GM23338 (cell line): ENCODE results near the gene TSPAN5. TPM values are rescaled to one million over a fixed set of nuclear protein-coding genes. Genes with fewer than 3 reads are reported as not detected.

ENCODE experiments used
- ATAC-seq: fragments of 200-7000 bp; cut with Tn5 transposase; 3 replicates; pipeline ENCODE4 v1.9.1; 2020
- DNase-seq: peaks from one replicate; pipeline ENCODE4 v3.0.0-alpha.2; 2015; ENCODE audit warnings: low spot score
- H2AFZ ChIP-seq: fragments of 200-600 bp; sonication (generic); 2 replicates; pipeline ENCODE4 v1.8.0; 2016; ENCODE audit warnings: antibody characterized with exemption, mild to moderate bottlenecking, moderate library complexity
- H3F3A ChIP-seq: fragments of 200-600 bp; sonication (generic); replicated peaks from 2 replicates; pipeline ENCODE4 v1.8.0; 2017; ENCODE audit warnings: antibody characterized with exemption, mixed run types, low read depth
- H3K27ac ChIP-seq: fragments of 200-600 bp; sonication (generic); 2 replicates; pipeline ENCODE4 v1.6.1; 2016; ENCODE audit warnings: low read depth
- H3K27me3 ChIP-seq: fragments of 200-600 bp; sonication (generic); 2 replicates; pipeline ENCODE4 v1.8.0; 2016; ENCODE audit warnings: mild to moderate bottlenecking, mixed run types, moderate library complexity; ENCODE audit not compliant: insufficient read depth
- H3K36me3 ChIP-seq: fragments of 200-600 bp; sonication (generic); 2 replicates; pipeline ENCODE4 v1.8.0; 2016; ENCODE audit warnings: mild to moderate bottlenecking; ENCODE audit not compliant: insufficient read depth
- H3K4me1 ChIP-seq: fragments of 200-600 bp; sonication (generic); 2 replicates; pipeline ENCODE4 v1.8.0; 2016; ENCODE audit warnings: mild to moderate bottlenecking, moderate library complexity; ENCODE audit not compliant: insufficient read depth
- H3K4me2 ChIP-seq: fragments of 200-600 bp; sonication (generic); 2 replicates; pipeline ENCODE4 v1.7.1; 2017; ENCODE audit warnings: mixed run types
- H3K4me3 ChIP-seq: fragments of 200-600 bp; sonication (generic); 2 replicates; pipeline ENCODE4 v1.6.1; 2016; ENCODE audit warnings: mixed run types
- H3K79me2 ChIP-seq: fragments of 200-600 bp; sonication (generic); replicated peaks from 2 replicates; pipeline ENCODE4 v1.8.0; 2017; ENCODE audit warnings: mild to moderate bottlenecking; ENCODE audit not compliant: insufficient read depth
- H3K9me2 ChIP-seq: fragments of 200-600 bp; sonication (generic); 2 replicates; pipeline ENCODE4 v1.8.0; 2017; ENCODE audit not compliant: insufficient read depth
- H4K20me1 ChIP-seq: fragments of 200-600 bp; sonication (generic); replicated peaks from 2 replicates; pipeline ENCODE4 v1.8.0; 2017; ENCODE audit warnings: mild to moderate bottlenecking; ENCODE audit not compliant: insufficient read depth
- H3K27ac Mint-ChIP-seq: 2 replicates; pipeline ENCODE4 v1.8.0; 2020; ENCODE audit warnings: inconsistent platforms, mild to moderate bottlenecking, moderate library complexity, mixed read lengths
- H3K27me3 Mint-ChIP-seq: 3 replicates; pipeline ENCODE4 v1.8.0; 2022; ENCODE audit warnings: low read depth, mild to moderate bottlenecking, moderate library complexity, mixed read lengths, inconsistent platforms; ENCODE audit not compliant: insufficient read depth, poor library complexity
- H3K36me3 Mint-ChIP-seq: 3 replicates; pipeline ENCODE4 v1.8.0; 2021; ENCODE audit warnings: low read depth, mild to moderate bottlenecking, inconsistent platforms, moderate library complexity, mixed read lengths
- H3K4me1 Mint-ChIP-seq: 3 replicates; pipeline ENCODE4 v1.8.0; 2020; ENCODE audit warnings: mild to moderate bottlenecking, inconsistent platforms, mixed read lengths
- H3K4me3 Mint-ChIP-seq: 3 replicates; pipeline ENCODE4 v1.8.0; 2021; ENCODE audit warnings: moderate library complexity, mild to moderate bottlenecking, inconsistent platforms, mixed read lengths
- H3K9me3 Mint-ChIP-seq: 3 replicates; pipeline ENCODE4 v1.8.0; 2020; ENCODE audit warnings: moderate library complexity, mild to moderate bottlenecking, inconsistent platforms, mixed read lengths
- CREB1 ChIP-seq: fragments of 250-450 bp; sonication (Bioruptor Pico); IDR thresholded peaks from 2 replicates; pipeline ENCODE4 v1.5.0; 2020; ENCODE audit warnings: low read depth, mild to moderate bottlenecking, moderate library complexity
- CTCF ChIP-seq, 2 experiments: fragments of 200-600 bp in 1 of 2; sonication (generic) in 1 of 2; conservative IDR thresholded peaks; 2 replicates each; pipeline versions ENCODE4 v1.5.1 to v1.6.1; 2016 to 2017; ENCODE audit warnings: antibody characterized with exemption in 2 of 2, low read depth in 2 of 2, mild to moderate bottlenecking in 2 of 2, moderate library complexity in 1 of 2
- EZH2 ChIP-seq: fragments of 200-600 bp; sonication (generic); IDR thresholded peaks from one replicate; pipeline ENCODE4 v1.8.0; 2017; ENCODE audit warnings: antibody characterized with exemption, mild to moderate bottlenecking, low read depth; ENCODE audit not compliant: unreplicated experiment
- EZH2phosphoT487 ChIP-seq: fragments of 200-600 bp; sonication (generic); IDR thresholded peaks from one replicate; pipeline ENCODE4 v1.8.1; 2018; ENCODE audit warnings: antibody characterized with exemption; ENCODE audit not compliant: unreplicated experiment
- JUNB ChIP-seq: IDR thresholded peaks from one replicate; pipeline ENCODE4 v1.6.1; 2016; ENCODE audit warnings: antibody characterized with exemption; ENCODE audit not compliant: unreplicated experiment
- NANOG ChIP-seq: IDR thresholded peaks from 2 replicates; pipeline ENCODE4 v1.6.1; 2016; ENCODE audit warnings: antibody characterized with exemption, borderline replicate concordance
- REST ChIP-seq: IDR thresholded peaks from one replicate; pipeline ENCODE4 v1.6.1; 2018; ENCODE audit warnings: antibody characterized with exemption; ENCODE audit not compliant: unreplicated experiment
- STAT1 ChIP-seq: IDR thresholded peaks from one replicate; pipeline ENCODE4 v1.6.1; 2016; ENCODE audit warnings: antibody characterized with exemption; ENCODE audit not compliant: unreplicated experiment
- ZNF114 ChIP-seq: fragments of 250-450 bp; sonication (Bioruptor Pico); IDR thresholded peaks from 2 replicates; pipeline ENCODE4 v1.5.0; 2020; ENCODE audit warnings: mild to moderate bottlenecking, moderate library complexity
- ZNF331 ChIP-seq: fragments of 250-450 bp; sonication (Bioruptor Pico); IDR thresholded peaks from 2 replicates; pipeline ENCODE4 v1.5.0; 2020; ENCODE audit warnings: low read depth, mild to moderate bottlenecking, moderate library complexity
- polyA plus RNA-seq: library from polyadenylated mRNA; unstranded; fragments of >200 nt; fragmentation: Nextera tagmentation; extraction: Ambion mirVana; gene quantifications from 2 replicates; pipeline ENCODE4 v1.2.1, GENCODE V29; 2016
- total RNA-seq: library from RNA; depleted of rRNA; stranded (reverse); fragments of >200 nt; shearing (Covaris generic); gene quantifications from 2 replicates; pipeline ENCODE4 v1.2.3, GENCODE V29; 2014
- TF ChIP-seq, protein P1 (sequence below): IDR thresholded peaks from 2 replicates; pipeline ENCODE4 v1.6.1; 2016; ENCODE audit warnings: antibody characterized with exemption
- TF ChIP-seq, protein P2 (sequence below): fragments of 250-450 bp; sonication (Bioruptor Pico); IDR thresholded peaks from 2 replicates; pipeline ENCODE4 v1.5.0; 2020; ENCODE audit warnings: mild to moderate bottlenecking, moderate library complexity

Gene TSPAN5
- total and polyA plus RNA-seq, 2 experiments from 2014 or later = 18.6 to 21.5 TPM

DNA sequence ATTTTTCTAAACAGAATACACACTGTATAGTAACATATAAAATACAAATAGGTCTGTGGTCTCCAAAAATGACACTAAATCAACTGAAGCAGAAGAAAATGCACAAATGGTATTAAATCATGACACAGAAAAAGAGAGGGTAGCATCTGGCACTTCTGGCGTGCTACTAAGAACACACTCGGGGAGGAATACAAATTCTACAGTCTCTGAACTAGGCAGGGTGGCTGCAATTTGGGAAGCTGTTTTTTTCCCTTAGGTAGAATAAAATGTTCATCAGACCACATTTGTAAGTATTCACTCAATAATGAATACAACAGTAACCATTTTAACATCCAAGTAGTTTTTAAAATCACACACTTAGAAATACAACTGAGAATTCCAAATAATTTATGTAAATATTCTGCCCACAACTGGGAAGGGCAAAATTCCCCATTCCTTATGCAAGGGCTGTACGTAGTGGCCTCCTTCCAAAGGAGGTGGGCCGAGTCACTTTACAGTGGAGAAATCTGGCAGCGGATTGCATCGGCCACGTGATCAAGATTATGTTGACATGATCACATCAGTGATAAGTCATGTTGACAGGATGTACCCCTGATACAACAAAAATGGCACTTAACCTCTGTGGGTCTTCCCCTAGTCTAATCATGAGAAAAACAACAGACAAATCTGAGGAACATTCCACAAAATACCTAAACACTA, 101.1 kb downstream of the TSPAN5 start (continued):
- TF ChIP-seq CTCF (conservative IDR thresholded peaks at IDR 0.05; ENCODE audit: low read depth in 2 of 2) = no peak
- TF ChIP-seq CREB1 (CRISPR knock-in tag) = no peak
- TF ChIP-seq, protein P1, sequence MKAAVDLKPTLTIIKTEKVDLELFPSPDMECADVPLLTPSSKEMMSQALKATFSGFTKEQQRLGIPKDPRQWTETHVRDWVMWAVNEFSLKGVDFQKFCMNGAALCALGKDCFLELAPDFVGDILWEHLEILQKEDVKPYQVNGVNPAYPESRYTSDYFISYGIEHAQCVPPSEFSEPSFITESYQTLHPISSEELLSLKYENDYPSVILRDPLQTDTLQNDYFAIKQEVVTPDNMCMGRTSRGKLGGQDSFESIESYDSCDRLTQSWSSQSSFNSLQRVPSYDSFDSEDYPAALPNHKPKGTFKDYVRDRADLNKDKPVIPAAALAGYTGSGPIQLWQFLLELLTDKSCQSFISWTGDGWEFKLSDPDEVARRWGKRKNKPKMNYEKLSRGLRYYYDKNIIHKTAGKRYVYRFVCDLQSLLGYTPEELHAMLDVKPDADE = no peak
- no peak for TF ChIP-seq EZH2
- TF ChIP-seq EZH2phosphoT487 = no peak
- TF ChIP-seq STAT1 = no peak
- no peak for TF ChIP-seq ZNF114 (CRISPR knock-in tag)
- no peak for TF ChIP-seq NANOG
- no peak for TF ChIP-seq REST

DNA sequence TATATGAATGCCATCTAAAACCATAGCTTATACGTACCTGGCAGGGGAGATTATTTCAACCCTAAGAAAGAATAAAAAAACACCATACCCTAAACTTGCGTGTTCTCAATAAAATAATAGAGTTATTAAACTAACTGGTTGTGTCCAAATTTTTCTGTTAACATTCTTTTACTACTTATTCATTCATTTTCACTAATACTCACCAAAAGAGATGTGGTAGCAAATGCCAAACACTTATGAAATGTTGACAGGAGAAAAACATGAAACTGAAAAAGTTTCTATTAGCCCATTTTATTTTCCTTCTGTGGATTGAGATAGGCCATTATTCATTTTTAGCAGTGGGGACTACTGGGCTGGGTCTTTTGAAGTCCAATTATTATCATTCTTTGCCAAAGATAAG, 102.0 kb downstream of the TSPAN5 start:
- H3K27me3 ChIP-seq = no peaks in the 10 kb centered on the region
- no peaks in the 10 kb centered on the region for H4K20me1 ChIP-seq
- H3K4me2 ChIP-seq = peak overlapping the region; percentile 39; the same call in 1 of the 2 replicates
- H3F3A ChIP-seq = no peaks in the 10 kb centered on the region
- H3K36me3 ChIP-seq = no peaks in the 10 kb centered on the region
- H3K9me3 Mint-ChIP-seq = no peaks in the 10 kb centered on the region
- H3K9me2 ChIP-seq = no peaks in the 10 kb centered on the region
- H3K4me1 ChIP-seq = peaks cover 61% of the 10 kb centered on the region
- no peak overlapping the region for H3K27ac ChIP-seq
- no peak for DNase-seq
- no peak overlapping the region for H3K4me3 ChIP-seq
- H3K27ac Mint-ChIP-seq = peak overlapping the region; percentile 90; the same call in 1 of the 2 replicates
- no peak overlapping the region for H3K4me3 Mint-ChIP-seq
- no peak overlapping the region for H2AFZ ChIP-seq
- H3K4me1 Mint-ChIP-seq = peaks cover 66% of the 10 kb centered on the region
- H3K36me3 Mint-ChIP-seq = peaks cover 2% of the 10 kb centered on the region; the same call in 1 of the 3 replicates
- no peak for ATAC-seq
- peaks cover 3% of the 10 kb centered on the region for H3K27me3 Mint-ChIP-seq
- peaks cover 8% of the 10 kb centered on the region; the same call in 1 of the 2 replicates for H3K79me2 ChIP-seq
- TF ChIP-seq JUNB = no peak
- TF ChIP-seq, protein P2, sequence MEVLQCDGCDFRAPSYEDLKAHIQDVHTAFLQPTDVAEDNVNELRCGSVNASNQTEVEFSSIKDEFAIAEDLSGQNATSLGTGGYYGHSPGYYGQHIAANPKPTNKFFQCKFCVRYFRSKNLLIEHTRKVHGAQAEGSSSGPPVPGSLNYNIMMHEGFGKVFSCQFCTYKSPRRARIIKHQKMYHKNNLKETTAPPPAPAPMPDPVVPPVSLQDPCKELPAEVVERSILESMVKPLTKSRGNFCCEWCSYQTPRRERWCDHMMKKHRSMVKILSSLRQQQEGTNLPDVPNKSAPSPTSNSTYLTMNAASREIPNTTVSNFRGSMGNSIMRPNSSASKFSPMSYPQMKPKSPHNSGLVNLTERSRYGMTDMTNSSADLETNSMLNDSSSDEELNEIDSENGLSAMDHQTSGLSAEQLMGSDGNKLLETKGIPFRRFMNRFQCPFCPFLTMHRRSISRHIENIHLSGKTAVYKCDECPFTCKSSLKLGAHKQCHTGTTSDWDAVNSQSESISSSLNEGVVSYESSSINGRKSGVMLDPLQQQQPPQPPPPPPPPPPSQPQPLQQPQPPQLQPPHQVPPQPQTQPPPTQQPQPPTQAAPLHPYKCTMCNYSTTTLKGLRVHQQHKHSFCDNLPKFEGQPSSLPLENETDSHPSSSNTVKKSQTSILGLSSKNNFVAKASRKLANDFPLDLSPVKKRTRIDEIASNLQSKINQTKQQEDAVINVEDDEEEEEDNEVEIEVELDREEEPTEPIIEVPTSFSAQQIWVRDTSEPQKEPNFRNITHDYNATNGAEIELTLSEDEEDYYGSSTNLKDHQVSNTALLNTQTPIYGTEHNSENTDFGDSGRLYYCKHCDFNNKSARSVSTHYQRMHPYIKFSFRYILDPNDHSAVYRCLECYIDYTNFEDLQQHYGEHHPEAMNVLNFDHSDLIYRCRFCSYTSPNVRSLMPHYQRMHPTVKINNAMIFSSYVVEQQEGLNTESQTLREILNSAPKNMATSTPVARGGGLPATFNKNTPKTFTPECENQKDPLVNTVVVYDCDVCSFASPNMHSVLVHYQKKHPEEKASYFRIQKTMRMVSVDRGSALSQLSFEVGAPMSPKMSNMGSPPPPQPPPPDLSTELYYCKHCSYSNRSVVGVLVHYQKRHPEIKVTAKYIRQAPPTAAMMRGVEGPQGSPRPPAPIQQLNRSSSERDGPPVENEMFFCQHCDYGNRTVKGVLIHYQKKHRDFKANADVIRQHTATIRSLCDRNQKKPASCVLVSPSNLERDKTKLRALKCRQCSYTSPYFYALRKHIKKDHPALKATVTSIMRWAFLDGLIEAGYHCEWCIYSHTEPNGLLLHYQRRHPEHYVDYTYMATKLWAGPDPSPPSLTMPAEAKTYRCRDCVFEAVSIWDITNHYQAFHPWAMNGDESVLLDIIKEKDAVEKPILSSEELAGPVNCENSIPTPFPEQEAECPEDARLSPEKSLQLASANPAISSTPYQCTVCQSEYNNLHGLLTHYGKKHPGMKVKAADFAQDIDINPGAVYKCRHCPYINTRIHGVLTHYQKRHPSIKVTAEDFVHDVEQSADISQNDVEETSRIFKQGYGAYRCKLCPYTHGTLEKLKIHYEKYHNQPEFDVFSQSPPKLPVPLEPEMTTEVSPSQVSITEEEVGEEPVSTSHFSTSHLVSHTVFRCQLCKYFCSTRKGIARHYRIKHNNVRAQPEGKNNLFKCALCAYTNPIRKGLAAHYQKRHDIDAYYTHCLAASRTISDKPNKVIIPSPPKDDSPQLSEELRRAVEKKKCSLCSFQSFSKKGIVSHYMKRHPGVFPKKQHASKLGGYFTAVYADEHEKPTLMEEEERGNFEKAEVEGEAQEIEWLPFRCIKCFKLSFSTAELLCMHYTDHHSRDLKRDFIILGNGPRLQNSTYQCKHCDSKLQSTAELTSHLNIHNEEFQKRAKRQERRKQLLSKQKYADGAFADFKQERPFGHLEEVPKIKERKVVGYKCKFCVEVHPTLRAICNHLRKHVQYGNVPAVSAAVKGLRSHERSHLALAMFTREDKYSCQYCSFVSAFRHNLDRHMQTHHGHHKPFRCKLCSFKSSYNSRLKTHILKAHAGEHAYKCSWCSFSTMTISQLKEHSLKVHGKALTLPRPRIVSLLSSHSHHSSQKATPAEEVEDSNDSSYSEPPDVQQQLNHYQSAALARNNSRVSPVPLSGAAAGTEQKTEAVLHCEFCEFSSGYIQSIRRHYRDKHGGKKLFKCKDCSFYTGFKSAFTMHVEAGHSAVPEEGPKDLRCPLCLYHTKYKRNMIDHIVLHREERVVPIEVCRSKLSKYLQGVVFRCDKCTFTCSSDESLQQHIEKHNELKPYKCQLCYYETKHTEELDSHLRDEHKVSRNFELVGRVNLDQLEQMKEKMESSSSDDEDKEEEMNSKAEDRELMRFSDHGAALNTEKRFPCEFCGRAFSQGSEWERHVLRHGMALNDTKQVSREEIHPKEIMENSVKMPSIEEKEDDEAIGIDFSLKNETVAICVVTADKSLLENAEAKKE (CRISPR knock-in tag) = no peak
- no peak for TF ChIP-seq ZNF331 (CRISPR knock-in tag)
